Right lobe of liver (tissue), 4 donors: ENCODE data around the gene TESK1.

ENCODE experiments used
- POLR2A ChIP-seq: fragments of 450-650 bp; IDR thresholded peaks from one replicate; pipeline ENCODE4 v1.6.1; 2017; ENCODE audit warnings: antibody characterized with exemption, mild to moderate bottlenecking
- TF ChIP-seq, protein P1 (sequence below), 4 donors: fragments of 200-600 bp in 3 of 4; fragments of 450-650 bp in 1 of 4; IDR thresholded peaks; one replicate each; pipeline versions ENCODE4 v1.5.1 to v1.8.0; 2016 to 2022; ENCODE audit warnings: antibody characterized with exemption in 4 of 4, mild to moderate bottlenecking in 2 of 4
- donor health status: DM: no; HTN: no; CAD: no.
- donor health status: DM: no; HTN: no; CAD: no.
- donor health status: DM: no; HTN: yes; CAD: no.

GRCh38 chr9:35635730-35636129 is 30.7 kb downstream of the TESK1 start:
- TF ChIP-seq, protein P1, sequence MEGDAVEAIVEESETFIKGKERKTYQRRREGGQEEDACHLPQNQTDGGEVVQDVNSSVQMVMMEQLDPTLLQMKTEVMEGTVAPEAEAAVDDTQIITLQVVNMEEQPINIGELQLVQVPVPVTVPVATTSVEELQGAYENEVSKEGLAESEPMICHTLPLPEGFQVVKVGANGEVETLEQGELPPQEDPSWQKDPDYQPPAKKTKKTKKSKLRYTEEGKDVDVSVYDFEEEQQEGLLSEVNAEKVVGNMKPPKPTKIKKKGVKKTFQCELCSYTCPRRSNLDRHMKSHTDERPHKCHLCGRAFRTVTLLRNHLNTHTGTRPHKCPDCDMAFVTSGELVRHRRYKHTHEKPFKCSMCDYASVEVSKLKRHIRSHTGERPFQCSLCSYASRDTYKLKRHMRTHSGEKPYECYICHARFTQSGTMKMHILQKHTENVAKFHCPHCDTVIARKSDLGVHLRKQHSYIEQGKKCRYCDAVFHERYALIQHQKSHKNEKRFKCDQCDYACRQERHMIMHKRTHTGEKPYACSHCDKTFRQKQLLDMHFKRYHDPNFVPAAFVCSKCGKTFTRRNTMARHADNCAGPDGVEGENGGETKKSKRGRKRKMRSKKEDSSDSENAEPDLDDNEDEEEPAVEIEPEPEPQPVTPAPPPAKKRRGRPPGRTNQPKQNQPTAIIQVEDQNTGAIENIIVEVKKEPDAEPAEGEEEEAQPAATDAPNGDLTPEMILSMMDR (IDR thresholded peaks at IDR 0.05) = no peak
- no peak for TF ChIP-seq POLR2A
